Right renal cortex interstitium (tissue), 3 donors: ENCODE data around the gene CRYL1. TPM values are rescaled to one million over a fixed set of nuclear protein-coding genes. Genes with fewer than 3 reads are reported as not detected.

ENCODE experiments used
- DNase-seq, 3 donors: peaks; one replicate each; pipeline ENCODE4 v3.0.0-alpha.2; 2013; ENCODE audit warnings: low read depth in 3 of 3, low spot score in 2 of 3
- polyA plus RNA-seq, 3 donors: library from polyadenylated mRNA; unstranded; fragments of 120-200 nt; gene quantifications; one replicate each; pipeline ENCODE4 v1.2.1, GENCODE V29; 2013; ENCODE audit not compliant: insufficient read length in 3 of 3

Gene CRYL1
- polyA plus RNA-seq, 3 donors = 143 to 151 (median 146) TPM

- DNase-seq = no peak
These were observed 8.5 kb upstream of the CRYL1 start for GRCh38 chr13:20534038-20534608.

GRCh38 chr13:20528452-20528851 lies 2.8 kb upstream of the CRYL1 start:
- no peak for DNase-seq

GRCh38 chr13:20526664-20527063 lies 1.0 kb upstream of the CRYL1 start:
- DNase-seq = no peak

- no peak for DNase-seq
These were observed 485 bp downstream of the CRYL1 start for GRCh38 chr13:20525144-20525600.

GRCh38 chr13:20521364-20522115 lies 4.1 kb downstream of the CRYL1 start:
- DNase-seq = no peak

- DNase-seq = no peak
These were observed 5.8 kb downstream of the CRYL1 start for GRCh38 chr13:20519875-20520274.

- no peak for DNase-seq
These were observed 7.0 kb downstream of the CRYL1 start for GRCh38 chr13:20518660-20519100.

GRCh38 chr13:20514866-20515265 lies 10.8 kb downstream of the CRYL1 start:
- DNase-seq = no peak

GRCh38 chr13:20513466-20513995 lies 12.1 kb downstream of the CRYL1 start:
- DNase-seq = no peak

- DNase-seq = no peak
These were observed 13.5 kb downstream of the CRYL1 start for GRCh38 chr13:20512042-20512683.

- no peak for DNase-seq
These were observed 19.0 kb downstream of the CRYL1 start for GRCh38 chr13:20506696-20507095.

- DNase-seq = no peak
These were observed 20.0 kb downstream of the CRYL1 start for GRCh38 chr13:20505405-20506366.

- DNase-seq = no peak
These were observed 22.3 kb downstream of the CRYL1 start for GRCh38 chr13:20503088-20504083.

- DNase-seq = no peak
These were observed 24.1 kb downstream of the CRYL1 start for GRCh38 chr13:20501592-20501991.

- no peak for DNase-seq
These were observed 24.5 kb downstream of the CRYL1 start for GRCh38 chr13:20501120-20501519.

GRCh38 chr13:20499986-20500385 lies 25.7 kb downstream of the CRYL1 start:
- DNase-seq = no peak

- no peak for DNase-seq
These were observed 27.0 kb downstream of the CRYL1 start for GRCh38 chr13:20498659-20499058.

GRCh38 chr13:20498129-20498528 lies 27.5 kb downstream of the CRYL1 start:
- DNase-seq = no peak
